NCI-H1930 (cell line): ENCODE measurements around the gene ZG16B.

Experiments
- DNase-seq, 2 experiments: peaks; one replicate each; lab custom pipeline; 2025; lab: John Stamatoyannopoulos, UW

The ZG16B gene

DNA sequence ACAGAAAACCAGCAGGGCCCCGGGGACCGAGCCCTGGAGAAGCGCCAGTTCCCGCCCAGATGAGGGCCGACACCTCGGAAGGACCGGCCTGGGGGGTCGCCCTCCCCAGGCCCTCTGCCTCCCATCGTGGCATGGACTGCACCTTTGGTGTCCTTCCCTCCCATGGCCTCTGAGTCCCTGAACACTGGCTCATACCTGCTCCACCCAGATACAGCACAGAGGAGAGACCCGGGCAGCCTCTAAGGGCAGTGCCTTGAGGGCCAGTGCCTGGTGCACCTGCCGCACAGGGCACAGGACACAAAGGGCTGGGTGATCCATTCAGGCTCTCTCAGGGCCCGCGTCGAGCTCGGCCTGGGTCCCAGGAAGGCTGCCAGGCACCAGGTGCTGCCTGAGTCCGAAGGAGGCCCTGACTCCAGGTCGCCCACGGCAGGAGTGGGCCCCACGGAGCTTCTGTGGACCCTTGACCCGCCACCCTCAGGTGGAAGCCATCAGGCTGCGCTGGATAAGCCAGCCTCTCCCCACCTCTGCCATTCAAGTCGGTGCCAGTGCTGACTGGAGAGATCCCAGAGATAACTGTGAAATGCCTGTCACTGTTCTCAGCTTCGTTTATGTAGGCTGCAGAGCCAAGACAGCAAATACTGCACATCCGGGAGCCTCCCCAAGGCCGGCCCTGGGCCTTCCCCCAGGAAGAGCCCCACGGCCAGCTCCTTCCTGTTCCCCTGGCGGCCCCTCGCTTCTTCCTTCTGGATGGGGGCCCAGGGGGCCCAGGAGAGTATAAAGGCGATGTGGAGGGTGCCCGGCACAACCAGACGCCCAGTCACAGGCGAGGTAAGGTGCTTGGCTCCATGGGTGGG is at the start of gene ZG16B:
Gene ZG16B (plus strand): TSS at position 803 of the 854 bp plus-strand sequence. CDS start 139 bp downstream, outside the sequence.
- no peak for DNase-seq

DNA sequence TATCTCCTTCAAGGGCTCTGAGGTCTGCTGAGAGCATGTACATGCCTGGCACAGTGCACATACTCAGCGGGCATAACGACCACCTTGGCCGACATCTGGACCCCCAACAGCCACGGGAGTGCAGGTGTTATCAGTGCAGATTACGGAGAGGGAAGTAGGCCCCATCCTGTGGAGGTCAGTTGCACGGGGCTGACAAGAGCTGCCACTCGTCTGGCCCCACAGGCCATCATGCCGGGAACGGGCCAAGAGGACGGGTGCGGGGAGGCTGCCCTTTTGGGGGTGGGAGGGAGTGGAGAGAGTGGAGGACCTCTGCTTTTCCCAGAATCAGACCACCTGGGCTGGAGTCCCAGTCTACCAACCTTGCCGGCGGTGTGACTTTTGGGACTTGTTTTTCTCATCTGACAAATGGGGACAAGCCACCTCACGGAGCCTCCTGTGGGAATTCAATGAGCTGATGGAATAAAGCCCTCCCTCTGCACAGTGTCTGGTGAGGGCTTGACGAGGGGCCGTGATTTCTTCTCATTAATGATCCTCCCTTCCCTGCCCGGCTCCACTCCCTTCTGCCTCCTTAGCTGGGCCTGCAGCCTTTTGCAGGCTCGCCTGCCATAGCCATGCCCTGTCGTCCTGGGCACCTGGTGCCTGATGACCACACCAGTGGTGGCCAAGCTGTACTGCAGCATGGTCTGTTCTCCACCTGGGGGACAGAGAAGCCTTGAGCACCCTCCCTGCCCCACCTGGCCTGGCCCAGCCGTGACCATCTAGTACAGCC is 47.3 kb upstream of the ZG16B start:
- DNase-seq: no peak

GRCh38 chr16:2783581-2784357 is 46.3 kb upstream of the ZG16B start:
- no peak for DNase-seq

- no peak for DNase-seq
Measured at GRCh38 chr16:2784358-2785100, 45.6 kb upstream of the ZG16B start.

- no peak for DNase-seq
Measured at GRCh38 chr16:2785101-2785991, 44.8 kb upstream of the ZG16B start.

GRCh38 chr16:2786061-2786825 is 43.9 kb upstream of the ZG16B start:
- no peak for DNase-seq

GRCh38 chr16:2786826-2787151 is 43.3 kb upstream of the ZG16B start:
- DNase-seq: no peak

DNA sequence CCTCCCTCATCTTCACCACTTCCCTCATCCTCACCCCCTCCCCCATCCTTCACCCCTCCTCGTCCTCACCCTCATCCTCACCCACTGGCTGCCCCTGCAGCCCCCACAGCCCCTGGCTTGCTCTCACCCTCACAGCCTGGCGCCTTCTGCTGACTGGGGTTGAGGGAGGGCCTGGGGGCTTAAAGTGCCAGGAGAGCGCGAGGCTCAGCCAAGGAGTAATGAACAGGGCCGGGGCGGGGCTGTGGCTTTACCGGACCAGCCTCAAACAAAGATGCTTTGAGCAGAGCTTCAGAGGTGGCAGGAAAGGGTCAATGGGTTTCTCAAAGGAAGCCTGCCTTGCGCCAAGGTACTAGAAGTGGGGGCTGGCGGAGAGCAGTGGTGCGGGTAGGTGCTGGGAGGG is 42.7 kb upstream of the ZG16B start, which contains the start of gene PRSS33:
Gene PRSS33 (minus strand): TSS at position 155 of the 400 bp plus-strand sequence. CDS start 1,013 bp downstream, outside the sequence.
- no peak for DNase-seq

DNA sequence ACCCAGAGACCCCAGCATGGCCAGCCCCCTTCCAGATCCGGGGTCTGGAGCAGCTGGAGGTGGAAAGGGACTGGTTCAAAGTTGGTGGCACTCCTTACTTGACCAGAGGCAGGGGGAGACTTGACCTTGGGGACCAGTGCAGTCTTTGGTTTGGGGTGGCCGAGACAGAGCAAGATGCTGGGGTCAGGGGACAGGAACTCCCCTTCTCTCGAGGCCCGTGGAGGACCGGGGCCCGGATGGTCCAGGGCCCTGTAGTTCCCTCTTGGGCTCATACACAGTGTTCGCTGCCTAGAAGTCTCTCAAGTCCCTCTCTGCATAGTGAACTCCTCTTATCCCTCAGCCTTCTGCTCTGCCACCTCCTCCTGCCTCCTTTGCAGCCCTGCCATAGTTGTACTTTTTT is 42.1 kb upstream of the ZG16B start:
- DNase-seq: no peak

GRCh38 chr16:2790631-2791030 is 39.5 kb upstream of the ZG16B start:
- DNase-seq: no peak

GRCh38 chr16:2791174-2791573 is 38.9 kb upstream of the ZG16B start:
- no peak for DNase-seq

GRCh38 chr16:2792940-2793339 is 37.2 kb upstream of the ZG16B start:
- DNase-seq: no peak

DNA sequence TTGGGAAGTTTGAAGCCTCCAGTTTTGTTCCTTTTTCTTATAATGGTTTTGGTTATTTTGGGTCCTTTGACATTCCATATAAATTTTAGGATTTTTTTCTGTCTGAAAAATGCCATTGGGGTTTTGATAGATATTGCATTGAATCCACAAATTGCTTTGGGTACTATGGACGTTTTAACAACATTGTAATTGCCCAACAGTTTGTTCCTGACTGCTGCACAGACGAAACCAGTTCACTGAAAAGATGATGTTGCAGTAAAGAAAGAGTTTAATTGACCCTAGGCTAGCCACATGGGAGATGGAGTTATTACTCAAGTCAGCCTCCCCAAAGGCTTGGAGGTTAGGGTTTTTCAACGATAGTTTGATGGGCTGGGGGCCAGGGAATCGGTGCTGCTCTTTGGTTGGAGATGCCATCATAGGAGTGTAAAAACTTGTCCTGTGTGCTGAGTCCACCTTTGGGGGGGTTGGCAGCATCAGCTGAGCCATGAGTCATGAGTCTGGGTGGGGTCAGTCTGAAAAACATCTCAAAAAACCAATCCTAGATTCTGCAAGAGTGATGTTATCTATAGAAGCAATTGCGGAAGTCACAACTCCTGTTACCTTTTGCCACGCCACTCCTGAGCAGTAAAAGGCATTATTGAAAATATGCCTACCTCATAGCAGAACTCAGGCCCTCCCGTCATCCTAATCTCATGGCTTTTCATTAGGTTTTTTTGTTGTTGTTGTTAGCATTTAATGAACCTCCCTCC is 34.5 kb upstream of the ZG16B start:
- DNase-seq: no peak

DNA sequence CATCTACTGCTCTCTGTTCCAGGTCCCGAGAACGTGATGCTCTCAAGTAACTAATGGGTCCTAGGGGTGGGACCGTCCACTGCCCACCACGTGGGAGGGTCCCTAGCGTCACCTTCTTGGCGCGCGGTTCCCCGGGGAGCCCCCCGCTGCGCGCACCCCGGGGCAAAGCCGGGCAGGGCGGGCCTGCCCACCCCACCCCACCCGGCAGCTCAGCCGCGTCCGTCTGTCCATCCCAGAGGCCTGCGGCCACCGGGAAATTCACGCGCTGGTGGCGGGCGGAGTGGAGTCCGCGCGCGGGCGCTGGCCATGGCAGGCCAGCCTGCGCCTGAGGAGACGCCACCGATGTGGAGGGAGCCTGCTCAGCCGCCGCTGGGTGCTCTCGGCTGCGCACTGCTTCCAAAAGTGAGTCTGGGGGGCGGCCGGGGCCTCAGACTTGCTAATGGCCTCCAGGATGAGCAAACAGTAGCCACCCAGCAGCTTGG is 31.3 kb upstream of the ZG16B start:
- DNase-seq: no peak

DNA sequence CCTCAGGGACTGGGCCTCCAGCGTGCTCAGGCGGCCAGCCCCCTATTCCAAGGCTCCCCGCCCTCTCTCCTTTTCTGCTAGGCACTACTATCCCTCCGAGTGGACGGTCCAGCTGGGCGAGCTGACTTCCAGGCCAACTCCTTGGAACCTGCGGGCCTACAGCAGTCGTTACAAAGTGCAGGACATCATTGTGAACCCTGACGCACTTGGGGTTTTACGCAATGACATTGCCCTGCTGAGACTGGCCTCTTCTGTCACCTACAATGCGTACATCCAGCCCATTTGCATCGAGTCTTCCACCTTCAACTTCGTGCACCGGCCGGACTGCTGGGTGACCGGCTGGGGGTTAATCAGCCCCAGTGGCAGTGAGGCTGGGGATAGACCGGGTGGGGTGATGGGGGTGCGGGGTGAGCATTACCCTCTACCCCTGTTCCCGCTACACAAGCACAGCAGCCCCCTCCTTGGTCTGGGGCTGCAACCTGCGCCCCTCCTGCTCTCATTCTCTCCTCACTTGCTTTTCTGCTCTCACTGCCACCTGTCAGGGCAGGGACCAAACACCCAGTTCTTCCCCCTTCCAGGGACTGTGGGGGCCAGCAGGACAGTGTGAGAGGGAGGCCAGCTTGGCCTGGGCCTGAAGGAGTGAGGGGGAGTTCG is 30.8 kb upstream of the ZG16B start:
- no peak for DNase-seq

GRCh38 chr16:2799859-2800226 is 30.3 kb upstream of the ZG16B start:
- no peak for DNase-seq

DNA sequence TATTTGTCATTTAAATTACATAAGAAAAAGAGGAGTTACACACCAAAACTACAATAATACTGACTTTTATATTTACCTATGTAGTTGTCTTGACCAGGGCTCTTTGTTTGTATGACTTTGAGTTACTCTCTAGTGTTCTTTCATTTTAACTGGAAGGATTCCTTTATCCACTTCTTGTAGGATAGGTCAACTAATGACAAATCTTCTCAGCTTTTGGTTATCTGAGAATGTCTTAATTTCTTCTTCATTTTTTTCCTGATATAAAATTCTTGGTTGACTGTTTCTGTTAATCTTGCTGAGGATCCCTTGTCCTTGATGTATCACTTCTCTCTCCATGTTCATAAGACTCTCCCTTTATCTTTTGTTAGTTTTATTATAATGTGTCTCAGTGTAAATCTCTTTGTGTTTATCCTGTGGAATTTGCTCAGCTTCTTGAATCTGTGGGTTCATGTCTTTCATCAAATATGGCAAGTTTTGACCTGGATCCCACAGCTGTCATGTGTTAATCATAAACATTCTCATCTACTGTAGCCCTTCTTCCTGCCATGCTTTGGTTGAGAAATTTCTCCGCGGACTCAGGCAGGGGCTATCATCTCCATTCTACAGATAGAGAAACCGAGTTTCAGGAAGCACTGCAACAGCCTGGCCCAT is 26.4 kb upstream of the ZG16B start:
- no peak for DNase-seq

DNA sequence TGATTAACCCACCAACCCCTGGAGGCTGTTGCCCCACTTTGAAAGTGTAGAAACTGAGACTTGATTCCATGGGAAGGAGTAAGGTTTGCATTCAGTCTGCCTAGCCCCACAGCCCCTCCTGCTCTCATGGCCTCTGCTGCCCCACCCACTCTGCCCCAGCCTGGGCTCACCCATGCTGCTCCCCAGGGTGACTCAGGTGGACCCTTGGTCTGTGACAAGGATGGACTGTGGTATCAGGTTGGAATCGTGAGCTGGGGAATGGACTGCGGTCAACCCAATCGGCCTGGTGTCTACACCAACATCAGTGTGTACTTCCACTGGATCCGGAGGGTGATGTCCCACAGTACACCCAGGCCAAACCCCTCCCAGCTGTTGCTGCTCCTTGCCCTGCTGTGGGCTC is 25.4 kb upstream of the ZG16B start:
- DNase-seq: no peak
